Adrenal gland (tissue), 5 donors: Measurements from ENCODE around the gene CDC25C.

Experiments
- CTCF ChIP-seq, 6 experiments: fragments of 450-650 bp in 4 of 6; fragments of 200-600 bp in 2 of 6; sonication (generic) in 1 of 6; IDR thresholded peaks; 1 replicate in 5 of 6; 2 replicates in 1 of 6; pipeline versions ENCODE4 v1.5.1 to v1.8.0; 2016 to 2021; ENCODE audit warnings: antibody characterized with exemption in 6 of 6, mild to moderate bottlenecking in 2 of 6, moderate library complexity in 1 of 6
- POLR2A ChIP-seq, 2 donors: fragments of 450-650 bp; IDR thresholded peaks; one replicate each; pipeline ENCODE4 v1.6.1; 2017; ENCODE audit warnings: antibody characterized with exemption in 2 of 2, mild to moderate bottlenecking in 2 of 2, moderate library complexity in 1 of 2
- donor health status: DM: no; HTN: no; CAD: no.

GRCh38 chr5:138245717-138246116 lies 85.9 kb downstream of the CDC25C start:
- TF ChIP-seq POLR2A (IDR thresholded peaks at IDR 0.05) (no peak), CTCF (IDR thresholded peaks at IDR 0.05) (no peak)
